Measurements from ENCODE around the gene UBE2E2. TPM values are rescaled to one million over a fixed set of nuclear protein-coding genes. Genes with fewer than 3 reads are reported as not detected.

Gene UBE2E2
- total RNA-seq, 4 donors from 2014 or later: 26.5 to 44.0 (median 37.0) TPM

GRCh38 chr3:23271876-23272741 lies 69.0 kb downstream of the UBE2E2 start:
- Histone ChIP-seq H3K9me3 (no peaks in the 10 kb centered on the region), H3K4me1 (no peaks in the 10 kb centered on the region), H3K4me3 (no peak overlapping the region), H3K27me3 (no peaks in the 10 kb centered on the region), H3K36me3 (no peaks in the 10 kb centered on the region), H3K27ac (no peak overlapping the region)
- intact Hi-C loops (cut with DNase I): no loop called here
- TF ChIP-seq POLR2A (IDR thresholded peaks at IDR 0.05) (no peak), CTCF (IDR thresholded peaks at IDR 0.05) (no peak)
- 80 to 91% methylated on average over 1 to 8 of the region's 38 CpGs for WGBS, 2 donors
- DNase-seq: no peak

GRCh38 chr3:23272820-23273219 lies 69.7 kb downstream of the UBE2E2 start:
- Histone ChIP-seq H3K4me1 (no peaks in the 10 kb centered on the region), H3K9me3 (no peaks in the 10 kb centered on the region), H3K27ac (no peak overlapping the region), H3K27me3 (no peaks in the 10 kb centered on the region), H3K36me3 (no peaks in the 10 kb centered on the region), H3K4me3 (no peak overlapping the region)
- TF ChIP-seq POLR2A (IDR thresholded peaks at IDR 0.05) (no peak), CTCF (IDR thresholded peaks at IDR 0.05) (no peak)
- 83 to 96% methylated on average over 2 of the region's 2 CpGs for WGBS, 2 donors
- no peak for DNase-seq
- intact Hi-C loops (cut with DNase I): no loop called here

- no peaks in the 10 kb centered on the region for H3K27me3 ChIP-seq
- no peaks in the 10 kb centered on the region for H3K9me3 ChIP-seq
- H3K4me1 ChIP-seq: no peaks in the 10 kb centered on the region
- H3K36me3 ChIP-seq: no peaks in the 10 kb centered on the region
- no peak overlapping the region for H3K4me3 ChIP-seq
- no peak for DNase-seq
- H3K27ac ChIP-seq: no peak overlapping the region
- TF ChIP-seq POLR2A (IDR thresholded peaks at IDR 0.05) (no peak), CTCF (IDR thresholded peaks at IDR 0.05) (no peak)
- intact Hi-C loops (cut with DNase I): no loop called here
- 89 to 92% methylated on average over 8 of the region's 8 CpGs for WGBS, 2 donors
Measured at GRCh38 chr3:23275061-23275460, 71.9 kb downstream of the UBE2E2 start.

GRCh38 chr3:23275814-23276213 lies 72.7 kb downstream of the UBE2E2 start:
- H3K4me3 ChIP-seq: no peak overlapping the region
- no peaks in the 10 kb centered on the region for H3K9me3 ChIP-seq
- intact Hi-C loops (cut with DNase I): no loop called here
- no peaks in the 10 kb centered on the region for H3K27me3 ChIP-seq
- DNase-seq: no peak
- no peaks in the 10 kb centered on the region for H3K36me3 ChIP-seq
- TF ChIP-seq CTCF (IDR thresholded peaks at IDR 0.05): no peak
- TF ChIP-seq POLR2A (IDR thresholded peaks at IDR 0.05): no peak
- H3K27ac ChIP-seq: no peak overlapping the region
- no peaks in the 10 kb centered on the region for H3K4me1 ChIP-seq
- WGBS, 2 donors: 81 to 88% methylated on average over 2 of the region's 2 CpGs

- WGBS, 2 donors: 75 to 77% methylated on average over 7 of the region's 7 CpGs
- Histone ChIP-seq H3K4me1 (no peaks in the 10 kb centered on the region), H3K36me3 (no peaks in the 10 kb centered on the region), H3K27ac (no peak overlapping the region), H3K27me3 (no peaks in the 10 kb centered on the region), H3K4me3 (no peak overlapping the region), H3K9me3 (no peaks in the 10 kb centered on the region)
- DNase-seq: no peak
- intact Hi-C loops (cut with DNase I): no loop called here
- no peak for TF ChIP-seq POLR2A (IDR thresholded peaks at IDR 0.05)
- TF ChIP-seq CTCF (IDR thresholded peaks at IDR 0.05): no peak
Measured at GRCh38 chr3:23276913-23277658, 74.0 kb downstream of the UBE2E2 start.

Measured in esophagus squamous epithelium (tissue), 5 donors.